GM12892 (cell line): Measurements from ENCODE around the gene DDOST.

Source experiments
- POLR2A ChIP-seq: IDR thresholded peaks from 2 replicates; pipeline ENCODE4 v1.6.1; 2011; ENCODE audit warnings: low read depth, low read length, control low read depth
- POLR2AphosphoS5 ChIP-seq: IDR thresholded peaks from 2 replicates; pipeline ENCODE4 v1.6.1; 2011; ENCODE audit warnings: low read depth, low read length, control low read depth

- no peak for TF ChIP-seq POLR2A
- no peak for TF ChIP-seq POLR2AphosphoS5
These were observed 30.7 kb upstream of the DDOST start for GRCh38 chr1:20691872-20692271.
